Muscle layer of duodenum (tissue), 2 donors: ENCODE results near the gene SIGLEC10.
"Not testable (repeated sequence)": the region's sequence is repeated elsewhere in the genome, so short reads cannot be mapped to it uniquely, and the experiment has no call there.

Source experiments
- H3K27ac ChIP-seq: one replicate; pipeline ENCODE4 v1.7.0; 2013; ENCODE audit warnings: mild to moderate bottlenecking, low read length
- H3K27me3 ChIP-seq: one replicate; pipeline ENCODE4 v1.7.0; 2013; ENCODE audit warnings: low read depth, mild to moderate bottlenecking, control low read depth, low read length
- H3K36me3 ChIP-seq, 2 donors: one replicate each; pipeline ENCODE4 v1.7.0; 2013; ENCODE audit warnings: low read length in 2 of 2, control low read depth in 1 of 2, mild to moderate bottlenecking in 1 of 2; ENCODE audit not compliant: insufficient read depth in 2 of 2, control insufficient read depth in 1 of 2
- H3K4me1 ChIP-seq, 2 donors: one replicate each; pipeline ENCODE4 v1.7.0; 2013; ENCODE audit warnings: low read length in 2 of 2, mild to moderate bottlenecking in 2 of 2, control low read depth in 1 of 2, moderate library complexity in 1 of 2; ENCODE audit not compliant: insufficient read depth in 2 of 2, control insufficient read depth in 1 of 2
- H3K4me3 ChIP-seq, 2 donors: one replicate each; pipeline ENCODE4 v1.7.0; 2013; ENCODE audit warnings: low read length in 2 of 2, low read depth in 1 of 2, mild to moderate bottlenecking in 1 of 2
- H3K9me3 ChIP-seq, 2 donors: one replicate each; pipeline ENCODE4 v1.7.0; 2013; ENCODE audit warnings: low read length in 2 of 2, control low read depth in 1 of 2, mild to moderate bottlenecking in 1 of 2; ENCODE audit not compliant: control insufficient read depth in 1 of 2
- donor health status: healthy.

The SIGLEC10 gene

GRCh38 chr19:51433043-51433442, 15.6 kb upstream of the SIGLEC10 start:
- Histone ChIP-seq H3K4me1 (no peaks in the 10 kb centered on the region), H3K27ac (no peak overlapping the region), H3K36me3 (no peaks in the 10 kb centered on the region), H3K4me3 (no peak overlapping the region), H3K9me3 (no peaks in the 10 kb centered on the region), H3K27me3 (no peaks in the 10 kb centered on the region)

- Histone ChIP-seq H3K27me3 (no peaks in the 10 kb centered on the region), H3K4me1 (no peaks in the 10 kb centered on the region), H3K36me3 (no peaks in the 10 kb centered on the region), H3K27ac (no peak overlapping the region), H3K9me3 (no peaks in the 10 kb centered on the region), H3K4me3 (no peak overlapping the region)
Measured at GRCh38 chr19:51431124-51431523, 13.7 kb upstream of the SIGLEC10 start.

DNA sequence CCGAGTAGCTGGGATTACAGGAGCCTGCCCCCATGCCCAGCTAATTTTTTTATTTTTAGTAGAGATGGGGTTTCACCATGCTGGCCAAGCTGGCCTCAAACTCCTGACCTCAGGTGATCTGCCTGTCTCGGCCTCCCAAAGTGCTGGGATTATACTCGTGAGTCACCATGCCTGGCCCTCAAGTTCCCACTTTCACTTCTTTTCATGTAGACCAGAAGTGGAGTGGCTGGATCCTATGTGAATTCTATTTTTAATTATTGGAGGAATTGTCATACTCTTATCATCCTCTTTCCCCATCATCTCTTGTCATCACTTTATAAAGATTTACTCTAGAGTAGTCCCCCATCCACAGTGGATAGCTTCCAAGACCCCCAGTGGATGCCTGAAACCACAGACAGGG, 12.8 kb upstream of the SIGLEC10 start:
- no peaks in the 10 kb centered on the region for H3K36me3 ChIP-seq
- H3K9me3 ChIP-seq: no peaks in the 10 kb centered on the region
- no peaks in the 10 kb centered on the region for H3K4me1 ChIP-seq
- no peak overlapping the region for H3K27ac ChIP-seq
- H3K27me3 ChIP-seq: no peaks in the 10 kb centered on the region
- no peak overlapping the region for H3K4me3 ChIP-seq

DNA sequence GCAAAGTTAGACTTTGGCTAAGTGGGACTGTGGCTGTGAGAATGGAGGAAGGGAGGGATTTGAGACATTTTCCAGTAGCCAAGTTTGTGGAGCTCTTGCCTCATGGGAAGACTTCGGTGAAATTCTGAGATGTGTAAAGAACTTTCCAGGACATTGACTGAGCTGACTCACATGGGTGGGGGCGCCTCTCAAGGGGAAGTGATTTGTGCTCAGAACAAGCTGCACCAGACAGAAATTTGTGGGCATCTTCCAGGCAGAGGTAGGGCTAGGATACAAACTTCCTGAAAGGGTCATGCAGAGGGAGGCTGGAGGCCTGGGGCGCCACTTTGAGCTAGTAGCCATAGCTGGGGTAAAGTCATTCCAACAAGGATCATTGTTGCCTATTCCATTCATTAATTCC, 9.8 kb upstream of the SIGLEC10 start:
- H3K27ac ChIP-seq: no peak overlapping the region
- no peak overlapping the region for H3K4me3 ChIP-seq
- H3K9me3 ChIP-seq: no peaks in the 10 kb centered on the region
- no peaks in the 10 kb centered on the region for H3K36me3 ChIP-seq
- H3K4me1 ChIP-seq: no peaks in the 10 kb centered on the region
- H3K27me3 ChIP-seq: no peaks in the 10 kb centered on the region

DNA sequence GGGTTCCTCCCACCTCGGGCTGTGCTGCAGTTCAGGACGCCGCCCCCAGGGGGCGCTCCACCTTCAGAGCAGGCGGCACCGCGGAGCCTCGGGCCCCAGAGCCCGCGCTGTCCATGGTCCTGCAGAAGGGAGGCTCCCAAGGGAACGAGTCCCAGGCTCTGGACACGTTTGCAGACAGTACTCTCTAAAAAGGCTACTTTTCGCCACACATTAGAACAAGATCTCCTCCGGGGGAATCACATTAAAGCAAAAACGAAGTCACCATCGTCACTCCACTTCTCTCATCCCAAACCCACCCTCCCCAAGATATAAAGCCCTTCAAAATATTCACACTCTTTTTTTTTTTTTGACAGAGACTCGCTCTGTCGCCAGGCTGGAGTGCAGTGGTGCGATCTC, 4.6 kb upstream of the SIGLEC10 start:
- no peak overlapping the region for H3K4me3 ChIP-seq

GRCh38 chr19:51421229-51422052, 4.0 kb upstream of the SIGLEC10 start:
- Histone ChIP-seq H3K4me1 (no peaks in the 10 kb centered on the region), H3K27me3 (no peaks in the 10 kb centered on the region), H3K36me3 (no peaks in the 10 kb centered on the region)

More for the DNA sequence above, 4.6 kb upstream of the SIGLEC10 start:
- no peak overlapping the region for H3K27ac ChIP-seq
- H3K27me3 ChIP-seq: no peaks in the 10 kb centered on the region
- H3K9me3 ChIP-seq: no peaks in the 10 kb centered on the region
- H3K4me1 ChIP-seq: no peaks in the 10 kb centered on the region
- H3K36me3 ChIP-seq: no peaks in the 10 kb centered on the region

GRCh38 chr19:51420511-51420910, 3.1 kb upstream of the SIGLEC10 start:
- H3K4me3 ChIP-seq, H3K9me3 ChIP-seq, H3K4me1 ChIP-seq, H3K27me3 ChIP-seq, H3K27ac ChIP-seq, H3K36me3 ChIP-seq: not testable (repeated sequence)

More at GRCh38 chr19:51421229-51422052, 4.0 kb upstream of the SIGLEC10 start:
- H3K9me3 ChIP-seq: no peaks in the 10 kb centered on the region
- no peak overlapping the region for H3K4me3 ChIP-seq
- no peak overlapping the region for H3K27ac ChIP-seq

GRCh38 chr19:51418707-51419106, 1.3 kb upstream of the SIGLEC10 start:
- no peaks in the 10 kb centered on the region for H3K36me3 ChIP-seq
- no peak overlapping the region for H3K4me3 ChIP-seq
- no peaks in the 10 kb centered on the region for H3K27me3 ChIP-seq
- H3K9me3 ChIP-seq: no peaks in the 10 kb centered on the region
- no peak overlapping the region for H3K27ac ChIP-seq
- H3K4me1 ChIP-seq: no peaks in the 10 kb centered on the region

- H3K4me1 ChIP-seq: no peaks in the 10 kb centered on the region
- H3K27ac ChIP-seq: no peak overlapping the region
- no peaks in the 10 kb centered on the region for H3K9me3 ChIP-seq
- no peak overlapping the region for H3K4me3 ChIP-seq
- H3K27me3 ChIP-seq: no peaks in the 10 kb centered on the region
- H3K36me3 ChIP-seq: no peaks in the 10 kb centered on the region
Measured at GRCh38 chr19:51417810-51418157, 342 bp upstream of the SIGLEC10 start.

DNA sequence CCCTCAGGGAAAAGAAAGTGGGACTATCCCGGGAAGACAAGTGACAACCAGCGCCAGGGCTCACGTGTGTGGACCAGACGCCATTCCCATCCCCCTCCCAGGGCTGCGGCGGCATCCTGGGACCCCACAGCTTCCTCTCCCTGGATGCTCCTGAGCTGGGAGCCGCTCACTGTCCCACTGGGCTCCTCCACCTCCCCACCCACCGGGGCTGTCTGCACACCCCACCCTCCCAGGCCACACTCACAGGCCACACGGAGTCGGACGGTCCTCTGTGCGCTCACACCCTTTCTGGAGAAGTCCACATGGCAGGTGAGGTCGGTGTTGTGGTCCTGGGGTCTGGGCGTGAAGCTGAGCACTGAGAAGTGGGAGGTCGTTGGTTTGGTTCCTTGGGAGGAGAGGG, 1.0 kb downstream of the SIGLEC10 start:
- H3K9me3 ChIP-seq, H3K4me1 ChIP-seq, H3K36me3 ChIP-seq, H3K4me3 ChIP-seq, H3K27me3 ChIP-seq, H3K27ac ChIP-seq: not testable (repeated sequence)

GRCh38 chr19:51415187-51415586, 2.3 kb downstream of the SIGLEC10 start:
- H3K36me3 ChIP-seq: no peaks in the 10 kb centered on the region
- H3K9me3 ChIP-seq: no peaks in the 10 kb centered on the region

More at GRCh38 chr19:51415187-51415586, 2.3 kb downstream of the SIGLEC10 start:
- no peak overlapping the region for H3K27ac ChIP-seq
- H3K27me3 ChIP-seq: no peaks in the 10 kb centered on the region
- H3K4me3 ChIP-seq: no peak overlapping the region
- no peaks in the 10 kb centered on the region for H3K4me1 ChIP-seq
